ENCODE results near the gene TBRG4. TPM values are rescaled to one million over a fixed set of nuclear protein-coding genes. Genes with fewer than 3 reads are reported as not detected.

Gene TBRG4
- total RNA-seq, 1 donor = 80.7 TPM

- H3K4me3 ChIP-seq (ENCODE audit: low read depth, low read length) = no peak overlapping the region
- no peak for DNase-seq (ENCODE audit: low read depth)
- TF ChIP-seq CTCF (IDR thresholded peaks at IDR 0.05; ENCODE audit: insufficient read depth, low read depth, low read length) = no peak
Observed at GRCh38 chr7:45133352-45133751, 21.9 kb upstream of the TBRG4 start.

GRCh38 chr7:45132708-45133320, 21.3 kb upstream of the TBRG4 start:
- no peak for DNase-seq (ENCODE audit: low read depth)
- H3K4me3 ChIP-seq (ENCODE audit: low read depth, low read length) = no peak overlapping the region
- TF ChIP-seq CTCF (IDR thresholded peaks at IDR 0.05; ENCODE audit: insufficient read depth, low read depth, low read length) = no peak

- TF ChIP-seq CTCF (IDR thresholded peaks at IDR 0.05; ENCODE audit: insufficient read depth, low read depth, low read length) = no peak
- no peak for DNase-seq (ENCODE audit: low read depth)
- no peak overlapping the region for H3K4me3 ChIP-seq (ENCODE audit: low read depth, low read length)
Observed at GRCh38 chr7:45131891-45132290, 20.4 kb upstream of the TBRG4 start.

- no peak for TF ChIP-seq CTCF (IDR thresholded peaks at IDR 0.05; ENCODE audit: insufficient read depth, low read depth, low read length)
- H3K4me3 ChIP-seq (ENCODE audit: low read depth, low read length) = no peak overlapping the region
- no peak for DNase-seq (ENCODE audit: low read depth)
Observed at GRCh38 chr7:45130910-45131309, 19.4 kb upstream of the TBRG4 start.

- TF ChIP-seq CTCF (IDR thresholded peaks at IDR 0.05; ENCODE audit: insufficient read depth, low read depth, low read length) = no peak
- no peak for DNase-seq (ENCODE audit: low read depth)
- no peak overlapping the region for H3K4me3 ChIP-seq (ENCODE audit: low read depth, low read length)
Observed at GRCh38 chr7:45129906-45130305, 18.4 kb upstream of the TBRG4 start.

- no peak for TF ChIP-seq CTCF (IDR thresholded peaks at IDR 0.05; ENCODE audit: insufficient read depth, low read depth, low read length)
- DNase-seq (ENCODE audit: low read depth) = no peak
- no peak overlapping the region for H3K4me3 ChIP-seq (ENCODE audit: low read depth, low read length)
Observed at GRCh38 chr7:45129181-45129800, 17.8 kb upstream of the TBRG4 start.

GRCh38 chr7:45126920-45127319, 15.4 kb upstream of the TBRG4 start:
- TF ChIP-seq CTCF (IDR thresholded peaks at IDR 0.05; ENCODE audit: insufficient read depth, low read depth, low read length) = no peak
- H3K4me3 ChIP-seq (ENCODE audit: low read depth, low read length) = no peak overlapping the region
- no peak for DNase-seq (ENCODE audit: low read depth)
